AG20443 (cell line): ENCODE results near the gene EDNRA.
"Not testable (repeated sequence)": the region's sequence is repeated elsewhere in the genome, so short reads cannot be mapped to it uniquely, and the experiment has no call there.

Experiments
- DNase-seq: peaks from one replicate; pipeline ENCODE4 v3.0.0; 2012; ENCODE audit warnings: low spot score, mixed read lengths

Gene EDNRA

DNA sequence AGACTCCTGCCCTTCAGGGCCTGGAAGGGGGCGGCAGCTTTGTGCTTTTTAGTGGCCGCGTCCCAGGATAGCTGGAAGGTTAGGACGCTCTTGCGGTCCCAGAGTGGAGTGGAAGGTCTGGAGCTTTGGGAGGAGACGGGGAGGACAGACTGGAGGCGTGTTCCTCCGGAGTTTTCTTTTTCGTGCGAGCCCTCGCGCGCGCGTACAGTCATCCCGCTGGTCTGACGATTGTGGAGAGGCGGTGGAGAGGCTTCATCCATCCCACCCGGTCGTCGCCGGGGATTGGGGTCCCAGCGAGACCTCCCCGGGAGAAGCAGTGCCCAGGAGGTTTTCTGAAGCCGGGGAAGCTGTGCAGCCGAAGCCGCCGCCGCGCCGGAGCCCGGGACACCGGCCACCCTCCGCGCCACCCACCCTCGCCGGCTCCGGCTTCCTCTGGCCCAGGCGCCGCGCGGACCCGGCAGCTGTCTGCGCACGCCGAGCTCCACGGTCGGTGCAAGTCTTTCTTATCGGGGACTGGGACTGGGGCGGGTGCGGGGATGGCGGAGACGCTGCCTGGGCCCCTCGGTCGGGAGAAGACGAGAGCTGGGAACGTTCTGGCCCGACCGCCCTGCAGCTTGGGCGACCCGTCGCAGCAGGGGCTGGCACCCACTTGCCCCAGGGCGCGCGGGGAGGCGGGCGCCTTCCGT is at the start of gene EDNRA:
TSS of gene EDNRA (plus strand) at position 207 of the 686 bp plus-strand sequence. CDS start 4,585 bp downstream, outside the sequence.
- peak; percentile 78 for DNase-seq

DNA sequence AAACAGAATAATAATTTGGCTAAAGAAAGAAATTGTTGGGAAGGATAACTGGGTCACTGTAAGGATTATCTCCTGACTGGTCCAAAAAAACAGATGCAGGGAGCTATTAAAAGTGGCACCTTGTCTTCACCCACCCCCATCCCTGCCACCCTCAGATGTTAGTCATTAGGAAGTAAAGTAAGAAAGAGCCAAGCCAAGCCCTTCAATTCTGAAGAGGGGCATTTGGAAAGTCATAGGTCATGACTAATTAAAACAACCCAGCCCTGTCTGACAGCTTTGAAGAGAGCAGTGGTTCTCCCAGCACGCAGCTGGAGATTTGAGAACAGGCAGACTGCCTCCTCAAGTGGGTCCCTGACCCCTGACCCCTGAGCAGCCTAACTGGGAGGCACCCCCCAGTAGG is 46.5 kb upstream of the EDNRA start:
- DNase-seq = not testable (repeated sequence)

DNA sequence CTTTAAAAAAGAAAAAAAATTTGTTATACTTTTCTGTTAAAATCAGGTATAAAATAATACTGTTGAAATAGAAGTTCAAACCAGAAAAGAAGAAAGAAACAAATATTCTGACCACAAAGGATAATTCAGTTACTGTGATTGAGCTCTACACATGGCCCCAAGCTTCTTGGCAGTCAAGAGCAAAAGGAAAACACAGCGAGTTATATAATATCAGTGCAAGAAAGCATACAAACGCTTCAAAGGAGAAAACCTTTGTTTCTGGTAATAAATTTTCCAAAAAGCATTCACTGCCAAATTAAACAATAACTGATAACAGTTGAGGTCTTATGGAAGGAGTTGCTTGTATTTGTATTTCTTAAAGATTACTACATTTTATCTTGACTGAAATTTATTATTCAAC is 40.5 kb upstream of the EDNRA start:
- no peak for DNase-seq

DNA sequence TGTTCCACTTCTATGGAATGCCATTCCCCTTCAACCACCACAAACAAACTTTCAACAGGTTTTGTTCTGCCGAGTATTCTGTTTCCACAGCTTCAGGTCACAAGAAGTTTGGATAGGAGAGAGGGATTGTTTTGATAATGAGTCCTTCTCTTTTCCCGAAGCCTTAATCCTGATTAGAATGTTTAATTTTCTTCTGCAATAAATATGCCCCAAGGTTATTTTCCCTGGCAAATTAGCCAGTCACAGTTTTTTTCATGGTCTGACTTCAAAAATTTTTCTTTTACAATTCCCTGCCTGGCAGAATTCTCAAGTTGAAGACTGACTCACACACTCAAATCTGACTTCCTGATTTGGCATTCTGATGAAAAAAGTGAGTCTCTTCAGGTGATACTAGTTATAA is 33.1 kb upstream of the EDNRA start:
- no peak for DNase-seq

DNA sequence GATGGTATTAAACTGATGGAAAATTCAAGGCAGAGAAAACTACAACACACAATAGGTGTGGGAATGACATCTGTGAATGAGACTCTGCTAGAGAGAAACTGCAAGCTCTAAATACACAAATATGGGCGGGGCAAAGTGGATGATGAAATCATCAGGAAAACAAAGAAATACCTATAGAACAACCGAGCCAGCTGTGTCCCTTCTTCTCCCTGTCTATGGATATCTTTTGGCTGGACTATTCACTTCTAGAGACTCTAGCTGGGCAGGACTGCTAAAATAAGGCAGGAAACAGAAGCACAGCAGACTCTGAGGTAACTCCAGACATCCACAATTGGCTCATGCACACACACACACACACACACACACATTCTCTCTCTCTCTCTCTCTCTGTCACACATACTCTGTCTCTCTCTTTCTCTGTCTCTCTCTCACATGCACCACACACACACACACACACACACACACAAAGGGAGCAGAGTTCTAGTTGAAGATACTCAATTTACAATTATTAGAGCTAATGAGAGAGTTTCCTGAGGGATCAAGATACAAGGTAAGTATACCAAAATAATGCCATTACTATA is 27.2 kb upstream of the EDNRA start:
- DNase-seq = no peak

- DNase-seq = no peak
Observed at GRCh38 chr4:147456706-147457105, 24.2 kb upstream of the EDNRA start.

DNA sequence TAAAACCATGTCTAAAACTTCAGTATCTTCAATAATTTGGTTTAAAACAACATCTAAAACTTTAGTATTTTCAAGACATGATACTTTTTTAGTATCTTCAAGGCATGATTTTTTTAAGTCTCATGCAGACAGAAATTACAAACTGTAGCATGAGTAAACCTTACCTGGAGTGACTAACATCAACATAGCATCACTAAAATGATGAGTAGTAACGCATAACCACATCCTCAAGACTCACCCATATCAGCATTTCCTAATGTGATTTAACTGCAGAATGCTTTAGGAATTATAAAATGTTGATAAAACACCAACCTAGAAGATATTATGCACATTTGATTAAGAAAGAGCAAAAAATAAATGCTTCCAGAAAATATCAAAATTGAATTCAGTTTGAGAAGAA is 19.7 kb upstream of the EDNRA start:
- no peak for DNase-seq

GRCh38 chr4:147463065-147463464 is 17.8 kb upstream of the EDNRA start:
- DNase-seq = no peak

- no peak for DNase-seq
Observed at GRCh38 chr4:147465461-147465860, 15.4 kb upstream of the EDNRA start.

DNA sequence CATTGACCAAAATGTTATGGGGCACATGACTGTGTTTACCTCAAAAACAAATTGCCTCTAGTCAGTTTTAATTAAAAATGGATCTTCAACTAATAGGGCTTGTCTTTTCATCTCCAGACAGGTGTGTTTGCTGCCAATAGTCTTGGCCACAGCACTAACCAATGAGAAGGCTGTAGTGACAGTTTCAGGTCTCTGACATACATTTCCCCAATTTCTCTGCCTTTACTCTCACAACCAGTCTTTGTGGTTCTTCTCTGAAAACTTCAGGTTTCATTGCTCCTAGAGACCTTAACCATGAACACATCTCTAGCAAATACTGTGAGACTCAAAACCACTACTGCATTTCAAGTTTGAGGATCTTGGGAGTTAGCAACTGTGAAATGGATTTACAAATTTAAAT is 3.5 kb upstream of the EDNRA start:
- DNase-seq = no peak

- DNase-seq = no peak
Observed at GRCh38 chr4:147479376-147479775, 1.5 kb upstream of the EDNRA start.

DNA sequence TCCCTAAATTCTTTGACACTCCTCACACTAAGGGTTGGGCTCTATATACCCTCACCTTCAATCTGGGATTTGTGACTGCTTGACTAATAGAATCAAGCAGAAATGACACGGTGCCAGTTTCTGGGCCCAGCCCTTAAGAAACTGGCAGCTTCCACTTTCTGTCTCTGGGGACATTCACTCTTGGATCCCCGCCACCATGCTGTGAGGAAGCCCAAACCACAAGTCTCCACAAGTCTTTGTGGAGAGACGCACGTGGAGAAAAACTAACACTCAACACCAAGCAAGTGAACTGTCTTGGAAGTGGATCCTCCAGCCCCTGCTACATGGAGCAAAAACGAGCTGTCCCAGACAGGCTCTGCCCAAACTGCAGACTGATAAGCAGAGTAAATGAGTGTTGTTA is 1.1 kb upstream of the EDNRA start:
- DNase-seq = peak; percentile 15

GRCh38 chr4:147480502-147480890 is 401 bp upstream of the EDNRA start:
- no peak for DNase-seq

DNA sequence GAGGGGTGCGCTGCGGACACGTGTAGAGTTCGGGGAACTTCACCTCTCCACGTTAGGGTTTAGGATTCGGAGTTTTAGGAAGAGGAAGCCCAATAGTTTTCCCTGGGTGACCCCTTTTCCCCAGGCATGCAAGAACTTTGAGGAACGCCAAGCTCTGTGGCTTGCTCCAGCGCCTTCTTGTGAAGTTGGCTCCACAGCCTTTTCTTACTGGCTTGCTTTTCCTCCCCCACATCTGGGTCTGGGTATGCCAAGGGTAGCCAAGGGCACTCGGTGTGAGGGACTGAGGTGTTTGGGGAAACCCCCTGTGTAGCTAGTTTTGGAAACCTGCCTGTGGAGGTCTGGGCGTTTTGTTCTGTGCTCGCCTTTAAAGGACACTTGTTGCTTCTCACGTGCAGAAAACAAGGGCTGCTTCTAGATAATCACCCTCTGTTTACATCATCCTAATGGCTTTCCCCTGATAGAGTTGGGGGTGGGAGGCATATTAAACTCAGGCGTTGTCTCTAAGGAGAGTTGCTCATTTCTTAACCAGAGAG is 746 bp downstream of the EDNRA start:
- DNase-seq = peak; percentile 25

DNA sequence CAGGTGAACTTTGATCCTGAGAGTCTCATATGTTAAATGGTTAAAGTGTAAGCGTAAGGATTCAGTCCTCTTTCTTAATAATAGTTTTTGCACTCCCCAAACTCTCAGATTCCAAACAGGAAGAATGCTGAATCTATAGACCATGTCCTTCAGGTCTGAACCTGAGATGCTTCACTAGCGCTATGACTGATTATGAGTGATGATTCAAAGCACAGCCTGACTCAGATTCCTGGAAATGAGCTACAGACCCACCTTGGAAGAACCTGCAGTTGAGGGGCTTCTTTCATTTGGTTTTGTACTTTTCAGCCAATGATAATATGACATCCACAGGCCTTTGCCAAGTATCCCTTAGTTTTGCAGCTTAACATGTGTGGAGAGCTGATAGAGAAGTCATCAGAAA is 1.4 kb downstream of the EDNRA start:
- DNase-seq = no peak

DNA sequence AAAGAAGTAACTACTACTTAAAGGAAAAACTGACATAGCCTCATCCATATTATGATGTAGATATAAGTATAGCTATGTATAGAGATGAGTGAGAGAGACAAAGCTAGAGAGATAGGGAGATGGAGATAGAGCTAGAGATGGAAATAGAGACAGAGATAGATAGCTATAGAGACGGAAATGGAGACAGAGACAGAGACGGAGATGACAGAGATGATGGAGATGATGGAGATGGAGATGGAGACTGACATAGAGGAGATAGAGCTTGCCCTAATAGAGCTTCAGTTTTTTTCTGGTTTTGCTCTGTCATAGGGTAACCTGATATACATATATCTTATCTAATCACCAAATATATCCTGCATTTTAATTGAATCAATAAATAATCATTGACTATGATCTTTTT is 4.3 kb downstream of the EDNRA start:
- DNase-seq = no peak

- no peak for DNase-seq
Observed at GRCh38 chr4:147487616-147488015, 6.7 kb downstream of the EDNRA start.

GRCh38 chr4:147488556-147488955 is 7.7 kb downstream of the EDNRA start:
- no peak for DNase-seq

DNA sequence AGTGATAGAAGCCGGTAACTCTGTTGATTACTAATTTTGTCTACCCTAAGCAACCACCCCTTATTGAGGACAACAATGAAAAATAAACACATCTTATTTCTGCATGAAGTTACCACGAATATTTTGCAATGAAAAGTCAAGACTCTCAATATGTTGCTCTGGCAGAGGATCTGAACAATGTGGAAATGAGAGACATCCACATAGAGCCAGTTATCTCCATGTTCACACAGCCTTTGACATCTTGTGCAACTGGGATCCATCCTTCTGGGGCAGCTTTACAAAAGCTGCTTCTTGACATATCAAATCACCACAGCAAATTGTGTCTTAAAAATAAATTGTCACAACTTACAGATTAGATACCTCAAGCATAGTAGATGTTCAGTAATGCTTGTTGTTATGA is 10.2 kb downstream of the EDNRA start:
- DNase-seq = no peak

- DNase-seq = no peak
Observed at GRCh38 chr4:147492306-147492705, 11.4 kb downstream of the EDNRA start.

- peak; percentile 27 for DNase-seq
Observed at GRCh38 chr4:147492761-147493160, 11.9 kb downstream of the EDNRA start.

- no peak for DNase-seq
Observed at GRCh38 chr4:147493307-147493706, 12.4 kb downstream of the EDNRA start.

DNA sequence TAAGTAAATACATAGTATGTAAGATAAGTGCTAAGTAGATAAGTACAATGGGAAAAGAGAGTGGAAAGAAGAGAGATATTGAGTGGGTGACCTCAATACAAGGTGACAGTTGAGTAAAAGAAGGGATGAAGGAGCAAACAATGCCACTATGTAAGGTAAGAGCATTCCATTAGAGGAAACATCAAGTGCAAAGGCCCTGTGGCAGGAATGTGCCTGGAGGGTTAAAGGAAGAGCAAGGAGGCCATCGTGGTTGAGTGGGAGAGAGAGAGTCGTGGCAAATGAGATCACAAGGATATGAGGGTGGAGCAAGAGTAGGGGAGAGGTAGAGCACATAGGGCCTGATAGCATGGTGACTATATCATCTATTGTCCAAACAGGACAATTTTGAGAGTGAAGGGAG is 13.4 kb downstream of the EDNRA start:
- DNase-seq = no peak

GRCh38 chr4:147496500-147496899 is 15.6 kb downstream of the EDNRA start:
- DNase-seq = no peak
